ENCODE results near the gene ECE1. TPM values are rescaled to one million over a fixed set of nuclear protein-coding genes. Genes with fewer than 3 reads are reported as not detected.

The ECE1 gene
- total and polyA plus RNA-seq, 2 of the 13 experiments (the other 11 are each of a cell fraction or from before 2014, with no cell fraction given) = 13.5 to 21.2 TPM

DNA sequence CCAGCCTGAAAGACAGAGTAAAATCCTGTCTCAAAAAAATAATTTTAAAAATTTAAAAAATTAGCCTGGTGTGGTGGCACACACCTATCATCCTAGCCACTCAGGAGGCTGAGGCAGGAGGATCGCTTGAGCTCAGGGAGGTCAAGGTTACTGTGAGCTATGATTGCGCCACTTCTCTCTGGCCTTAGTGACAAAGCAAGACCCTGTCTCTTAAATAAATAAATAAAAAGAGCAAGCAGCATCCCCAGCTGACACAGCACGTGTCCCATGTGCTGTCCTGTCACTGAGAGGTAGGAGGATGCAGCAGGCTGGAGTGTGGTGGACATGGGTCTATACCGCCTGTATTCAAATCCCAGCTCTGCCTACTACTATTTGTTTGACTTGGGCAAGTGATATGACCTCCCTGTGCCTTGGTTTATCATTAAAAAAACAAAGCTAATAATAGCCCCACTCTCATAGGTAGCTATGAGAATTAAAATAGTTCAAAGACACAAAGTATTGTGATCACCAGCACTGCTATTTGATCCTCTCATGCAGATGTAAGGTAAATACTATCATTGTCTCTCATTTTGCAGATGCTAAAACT lies 22.2 kb upstream of the ECE1 start (continued):
- peak; percentile 86 for TF ChIP-seq ZNF3 (CRISPR knock-in tag; IDR thresholded peaks at IDR 0.05)
- TF ChIP-seq ZSCAN30 (CRISPR knock-in tag; IDR thresholded peaks at IDR 0.05) = 0 out of 2 replicates have a peak, but pooled peaks have one; percentile 35
- TF ChIP-seq, protein P1, sequence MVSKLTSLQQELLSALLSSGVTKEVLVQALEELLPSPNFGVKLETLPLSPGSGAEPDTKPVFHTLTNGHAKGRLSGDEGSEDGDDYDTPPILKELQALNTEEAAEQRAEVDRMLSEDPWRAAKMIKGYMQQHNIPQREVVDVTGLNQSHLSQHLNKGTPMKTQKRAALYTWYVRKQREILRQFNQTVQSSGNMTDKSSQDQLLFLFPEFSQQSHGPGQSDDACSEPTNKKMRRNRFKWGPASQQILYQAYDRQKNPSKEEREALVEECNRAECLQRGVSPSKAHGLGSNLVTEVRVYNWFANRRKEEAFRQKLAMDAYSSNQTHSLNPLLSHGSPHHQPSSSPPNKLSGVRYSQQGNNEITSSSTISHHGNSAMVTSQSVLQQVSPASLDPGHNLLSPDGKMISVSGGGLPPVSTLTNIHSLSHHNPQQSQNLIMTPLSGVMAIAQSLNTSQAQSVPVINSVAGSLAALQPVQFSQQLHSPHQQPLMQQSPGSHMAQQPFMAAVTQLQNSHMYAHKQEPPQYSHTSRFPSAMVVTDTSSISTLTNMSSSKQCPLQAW (CRISPR knock-in tag; IDR thresholded peaks at IDR 0.05) = 0 out of 2 replicates have a peak, but pooled peaks have one; percentile 16
- TF ChIP-seq, protein P2, sequence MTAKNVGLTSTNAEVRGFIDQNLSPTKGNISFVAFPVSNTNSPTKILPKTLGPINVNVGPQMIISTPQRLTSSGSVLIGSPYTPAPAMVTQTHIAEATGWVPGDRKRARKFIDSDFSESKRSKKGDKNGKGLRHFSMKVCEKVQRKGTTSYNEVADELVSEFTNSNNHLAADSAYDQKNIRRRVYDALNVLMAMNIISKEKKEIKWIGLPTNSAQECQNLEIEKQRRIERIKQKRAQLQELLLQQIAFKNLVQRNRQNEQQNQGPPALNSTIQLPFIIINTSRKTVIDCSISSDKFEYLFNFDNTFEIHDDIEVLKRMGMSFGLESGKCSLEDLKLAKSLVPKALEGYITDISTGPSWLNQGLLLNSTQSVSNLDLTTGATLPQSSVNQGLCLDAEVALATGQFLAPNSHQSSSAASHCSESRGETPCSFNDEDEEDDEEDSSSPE (CRISPR knock-in tag; IDR thresholded peaks at IDR 0.05) = 0 out of 2 replicates have a peak, but pooled peaks have one; percentile 20
- no peak; the same call in 1 of the 2 replicates for TF ChIP-seq FOXJ3 (CRISPR knock-in tag; IDR thresholded peaks at IDR 0.05; ENCODE audit: borderline replicate concordance)
- TF ChIP-seq, protein P3, sequence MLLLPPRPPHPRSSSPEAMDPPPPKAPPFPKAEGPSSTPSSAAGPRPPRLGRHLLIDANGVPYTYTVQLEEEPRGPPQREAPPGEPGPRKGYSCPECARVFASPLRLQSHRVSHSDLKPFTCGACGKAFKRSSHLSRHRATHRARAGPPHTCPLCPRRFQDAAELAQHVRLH (CRISPR knock-in tag; IDR thresholded peaks at IDR 0.05; ENCODE audit: borderline replicate concordance, low read depth) = peak; percentile 76; the same call in 1 of the 2 replicates
- TF ChIP-seq, protein P4, sequence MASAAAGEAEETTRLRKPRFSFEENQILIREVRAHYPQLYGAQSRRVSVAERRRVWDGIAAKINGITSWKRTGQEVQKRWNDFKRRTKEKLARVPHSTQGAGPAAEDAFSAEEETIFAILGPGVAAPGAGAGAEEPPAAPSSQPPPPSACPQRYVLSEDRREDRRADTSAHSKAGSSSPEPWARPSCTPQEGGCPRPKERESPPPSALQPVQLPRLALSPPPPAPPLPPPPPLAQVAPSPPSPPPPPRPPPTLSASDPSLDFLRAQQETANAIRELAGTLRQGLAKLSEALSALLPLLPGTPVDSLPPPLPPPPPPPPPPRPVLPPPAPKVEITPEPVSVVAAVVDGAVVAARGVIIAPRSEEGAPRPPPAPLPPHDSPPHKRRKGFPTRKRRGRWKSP (CRISPR knock-in tag; IDR thresholded peaks at IDR 0.05) = peak; percentile 30; the same call in 1 of the 2 replicates
- no peak for TF ChIP-seq RELA (CRISPR knock-in tag; IDR thresholded peaks at IDR 0.05)
- TF ChIP-seq ZNF878 (CRISPR knock-in tag; IDR thresholded peaks at IDR 0.05) = 0 out of 2 replicates have a peak, but pooled peaks have one; percentile 42
- TF ChIP-seq SCMH1 (CRISPR knock-in tag; IDR thresholded peaks at IDR 0.05; ENCODE audit: borderline replicate concordance) = no peak
- TF ChIP-seq, protein P5, sequence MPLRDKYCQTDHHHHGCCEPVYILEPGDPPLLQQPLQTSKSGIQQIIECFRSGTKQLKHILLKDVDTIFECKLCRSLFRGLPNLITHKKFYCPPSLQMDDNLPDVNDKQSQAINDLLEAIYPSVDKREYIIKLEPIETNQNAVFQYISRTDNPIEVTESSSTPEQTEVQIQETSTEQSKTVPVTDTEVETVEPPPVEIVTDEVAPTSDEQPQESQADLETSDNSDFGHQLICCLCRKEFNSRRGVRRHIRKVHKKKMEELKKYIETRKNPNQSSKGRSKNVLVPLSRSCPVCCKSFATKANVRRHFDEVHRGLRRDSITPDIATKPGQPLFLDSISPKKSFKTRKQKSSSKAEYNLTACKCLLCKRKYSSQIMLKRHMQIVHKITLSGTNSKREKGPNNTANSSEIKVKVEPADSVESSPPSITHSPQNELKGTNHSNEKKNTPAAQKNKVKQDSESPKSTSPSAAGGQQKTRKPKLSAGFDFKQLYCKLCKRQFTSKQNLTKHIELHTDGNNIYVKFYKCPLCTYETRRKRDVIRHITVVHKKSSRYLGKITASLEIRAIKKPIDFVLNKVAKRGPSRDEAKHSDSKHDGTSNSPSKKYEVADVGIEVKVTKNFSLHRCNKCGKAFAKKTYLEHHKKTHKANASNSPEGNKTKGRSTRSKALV (CRISPR knock-in tag; IDR thresholded peaks at IDR 0.05) = no peak
- TF ChIP-seq HNF4A (CRISPR knock-in tag; IDR thresholded peaks at IDR 0.05) = peak; percentile 73
- no peak for TF ChIP-seq FOXA1 (IDR thresholded peaks at IDR 0.05)
- peak; percentile 47; the same call in 1 of the 2 replicates for TF ChIP-seq FOXA1 (CRISPR knock-in tag; IDR thresholded peaks at IDR 0.05)
- TF ChIP-seq ZKSCAN8 (CRISPR knock-in tag; IDR thresholded peaks at IDR 0.05; ENCODE audit: borderline replicate concordance) = peak; percentile 64; the same call in 1 of the 2 replicates
- TF ChIP-seq ZNF563 (CRISPR knock-in tag; IDR thresholded peaks at IDR 0.05) = 0 out of 2 replicates have a peak, but pooled peaks have one; percentile 6
- no peak for TF ChIP-seq SP2 (CRISPR knock-in tag; IDR thresholded peaks at IDR 0.05)
- TF ChIP-seq ZC3H13 (CRISPR knock-in tag; IDR thresholded peaks at IDR 0.05) = no peak
- TF ChIP-seq, protein P6, sequence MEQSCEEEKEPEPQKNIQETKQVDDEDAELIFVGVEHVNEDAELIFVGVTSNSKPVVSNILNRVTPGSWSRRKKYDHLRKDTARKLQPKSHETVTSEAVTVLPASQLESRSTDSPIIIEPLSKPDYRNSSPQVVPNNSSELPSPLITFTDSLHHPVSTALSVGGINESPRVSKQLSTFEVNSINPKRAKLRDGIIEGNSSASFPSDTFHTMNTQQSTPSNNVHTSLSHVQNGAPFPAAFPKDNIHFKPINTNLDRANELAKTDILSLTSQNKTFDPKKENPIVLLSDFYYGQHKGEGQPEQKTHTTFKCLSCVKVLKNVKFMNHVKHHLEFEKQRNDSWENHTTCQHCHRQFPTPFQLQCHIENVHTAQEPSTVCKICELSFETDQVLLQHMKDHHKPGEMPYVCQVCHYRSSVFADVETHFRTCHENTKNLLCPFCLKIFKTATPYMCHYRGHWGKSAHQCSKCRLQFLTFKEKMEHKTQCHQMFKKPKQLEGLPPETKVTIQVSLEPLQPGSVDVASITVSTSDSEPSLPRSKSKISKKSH (CRISPR knock-in tag; IDR thresholded peaks at IDR 0.05; ENCODE audit: borderline replicate concordance) = no peak

Data from HepG2 (cell line).